ENCODE results near the gene B4GALT4.

Gene B4GALT4

DNA sequence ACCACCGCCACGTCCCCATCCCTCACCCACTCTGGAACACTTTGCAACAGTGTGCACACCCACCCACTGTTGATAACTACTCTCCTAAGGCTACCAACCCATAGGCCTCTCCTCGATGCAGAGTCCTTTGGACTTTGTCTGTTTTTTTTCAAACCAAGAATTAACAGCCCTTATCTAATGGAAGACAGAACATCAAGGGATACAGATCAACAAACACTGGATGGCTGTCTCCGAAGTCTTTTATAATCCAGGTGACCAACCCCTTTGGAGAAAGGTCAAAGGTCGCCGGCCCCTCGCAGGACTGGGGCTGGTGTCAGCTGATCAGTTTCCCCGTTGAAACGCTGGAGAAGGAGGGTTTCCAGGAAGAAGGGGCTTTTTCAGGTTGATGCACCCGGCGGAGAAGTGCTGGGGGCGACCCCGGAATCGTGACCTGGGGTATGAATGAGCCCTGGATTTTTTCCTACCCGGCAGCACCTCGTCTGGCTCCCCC is 532 bp downstream of the B4GALT4 start:
- TF ChIP-seq, protein P1, sequence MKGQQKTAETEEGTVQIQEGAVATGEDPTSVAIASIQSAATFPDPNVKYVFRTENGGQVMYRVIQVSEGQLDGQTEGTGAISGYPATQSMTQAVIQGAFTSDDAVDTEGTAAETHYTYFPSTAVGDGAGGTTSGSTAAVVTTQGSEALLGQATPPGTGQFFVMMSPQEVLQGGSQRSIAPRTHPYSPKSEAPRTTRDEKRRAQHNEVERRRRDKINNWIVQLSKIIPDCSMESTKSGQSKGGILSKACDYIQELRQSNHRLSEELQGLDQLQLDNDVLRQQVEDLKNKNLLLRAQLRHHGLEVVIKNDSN (IDR thresholded peaks at IDR 0.05), result peak; percentile 60
- TF ChIP-seq CEBPB (IDR thresholded peaks at IDR 0.05) (no peak), TAF1 (IDR thresholded peaks at IDR 0.05; ENCODE audit: low read depth) (no peak), TEAD4 (IDR thresholded peaks at IDR 0.05) (no peak), NFIC (IDR thresholded peaks at IDR 0.05) (no peak)

DNA sequence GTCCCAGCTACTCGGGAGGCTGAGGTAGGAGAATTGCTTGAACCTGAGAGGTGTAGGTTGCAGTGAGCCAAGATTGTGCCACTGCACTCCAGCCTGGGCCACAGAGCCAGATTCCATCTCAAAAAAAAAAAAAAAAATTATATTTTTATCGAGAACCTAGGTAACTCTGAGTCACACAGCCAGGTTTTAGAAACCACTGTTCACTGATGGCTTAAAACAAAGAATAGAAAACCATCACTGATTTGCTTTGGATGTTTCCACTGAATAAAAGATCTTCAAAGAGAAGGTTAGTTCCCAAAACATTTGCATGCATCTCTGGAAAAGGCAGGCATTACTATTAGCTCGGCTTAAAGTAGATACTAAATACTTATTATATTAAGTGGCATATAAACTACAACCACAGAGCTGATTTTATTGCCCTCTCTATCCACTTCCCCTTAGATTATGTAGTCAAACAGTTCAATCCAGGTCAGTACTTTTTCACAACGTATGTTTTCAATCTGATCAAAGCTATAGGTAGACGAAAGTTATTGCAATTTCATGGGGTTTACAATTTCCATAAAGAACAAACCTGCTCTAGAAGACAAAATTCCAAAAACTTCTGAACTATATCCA is 1.4 kb downstream of the B4GALT4 start:
- TF ChIP-seq TAF1 (IDR thresholded peaks at IDR 0.05; ENCODE audit: low read depth) (no peak), ZBTB7A (IDR thresholded peaks at IDR 0.05; ENCODE audit: low read depth) (no peak), CEBPB (IDR thresholded peaks at IDR 0.05) (no peak), TEAD4 (IDR thresholded peaks at IDR 0.05) (no peak), EP300 (IDR thresholded peaks at IDR 0.05; ENCODE audit: borderline replicate concordance) (no peak), YY1 (IDR thresholded peaks at IDR 0.05; ENCODE audit: low read depth) (no peak), CREB1 (IDR thresholded peaks at IDR 0.05; ENCODE audit: low read depth) (no peak), FOXM1 (IDR thresholded peaks at IDR 0.05; ENCODE audit: borderline replicate concordance, low read depth) (no peak), RAD21 (IDR thresholded peaks at IDR 0.05; ENCODE audit: low read depth) (no peak), TCF12 (IDR thresholded peaks at IDR 0.05; ENCODE audit: low read depth) (no peak), NFIC (IDR thresholded peaks at IDR 0.05) (no peak), EGR1 (IDR thresholded peaks at IDR 0.05) (no peak)
- TF ChIP-seq, protein P2, sequence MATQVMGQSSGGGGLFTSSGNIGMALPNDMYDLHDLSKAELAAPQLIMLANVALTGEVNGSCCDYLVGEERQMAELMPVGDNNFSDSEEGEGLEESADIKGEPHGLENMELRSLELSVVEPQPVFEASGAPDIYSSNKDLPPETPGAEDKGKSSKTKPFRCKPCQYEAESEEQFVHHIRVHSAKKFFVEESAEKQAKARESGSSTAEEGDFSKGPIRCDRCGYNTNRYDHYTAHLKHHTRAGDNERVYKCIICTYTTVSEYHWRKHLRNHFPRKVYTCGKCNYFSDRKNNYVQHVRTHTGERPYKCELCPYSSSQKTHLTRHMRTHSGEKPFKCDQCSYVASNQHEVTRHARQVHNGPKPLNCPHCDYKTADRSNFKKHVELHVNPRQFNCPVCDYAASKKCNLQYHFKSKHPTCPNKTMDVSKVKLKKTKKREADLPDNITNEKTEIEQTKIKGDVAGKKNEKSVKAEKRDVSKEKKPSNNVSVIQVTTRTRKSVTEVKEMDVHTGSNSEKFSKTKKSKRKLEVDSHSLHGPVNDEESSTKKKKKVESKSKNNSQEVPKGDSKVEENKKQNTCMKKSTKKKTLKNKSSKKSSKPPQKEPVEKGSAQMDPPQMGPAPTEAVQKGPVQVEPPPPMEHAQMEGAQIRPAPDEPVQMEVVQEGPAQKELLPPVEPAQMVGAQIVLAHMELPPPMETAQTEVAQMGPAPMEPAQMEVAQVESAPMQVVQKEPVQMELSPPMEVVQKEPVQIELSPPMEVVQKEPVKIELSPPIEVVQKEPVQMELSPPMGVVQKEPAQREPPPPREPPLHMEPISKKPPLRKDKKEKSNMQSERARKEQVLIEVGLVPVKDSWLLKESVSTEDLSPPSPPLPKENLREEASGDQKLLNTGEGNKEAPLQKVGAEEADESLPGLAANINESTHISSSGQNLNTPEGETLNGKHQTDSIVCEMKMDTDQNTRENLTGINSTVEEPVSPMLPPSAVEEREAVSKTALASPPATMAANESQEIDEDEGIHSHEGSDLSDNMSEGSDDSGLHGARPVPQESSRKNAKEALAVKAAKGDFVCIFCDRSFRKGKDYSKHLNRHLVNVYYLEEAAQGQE (IDR thresholded peaks at IDR 0.05; ENCODE audit: low read depth), result no peak
- TF ChIP-seq, protein P3, sequence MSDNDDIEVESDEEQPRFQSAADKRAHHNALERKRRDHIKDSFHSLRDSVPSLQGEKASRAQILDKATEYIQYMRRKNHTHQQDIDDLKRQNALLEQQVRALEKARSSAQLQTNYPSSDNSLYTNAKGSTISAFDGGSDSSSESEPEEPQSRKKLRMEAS (IDR thresholded peaks at IDR 0.05), result no peak
- TF ChIP-seq, protein P1 (IDR thresholded peaks at IDR 0.05), result no peak

DNA sequence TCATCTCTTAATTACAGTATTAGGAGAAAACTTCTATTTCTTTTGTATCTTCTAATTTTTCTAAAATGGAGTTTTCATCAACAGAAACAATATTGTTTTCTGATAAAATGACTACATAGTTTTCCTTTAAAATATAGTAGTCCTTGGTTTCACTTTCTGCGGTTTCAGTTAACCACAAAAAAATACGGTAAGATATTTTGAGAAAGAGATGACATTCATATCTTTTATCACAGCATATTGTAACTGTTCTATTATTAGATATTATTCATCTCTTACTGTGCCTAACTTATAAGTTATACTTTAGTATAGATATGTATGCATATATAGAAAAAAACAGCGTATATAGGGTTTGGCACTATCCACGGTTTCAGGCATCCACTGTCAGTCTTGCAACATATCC is 2.3 kb downstream of the B4GALT4 start:
- TF ChIP-seq NFIC (IDR thresholded peaks at IDR 0.05) (no peak), YY1 (IDR thresholded peaks at IDR 0.05; ENCODE audit: low read depth) (no peak)

DNA sequence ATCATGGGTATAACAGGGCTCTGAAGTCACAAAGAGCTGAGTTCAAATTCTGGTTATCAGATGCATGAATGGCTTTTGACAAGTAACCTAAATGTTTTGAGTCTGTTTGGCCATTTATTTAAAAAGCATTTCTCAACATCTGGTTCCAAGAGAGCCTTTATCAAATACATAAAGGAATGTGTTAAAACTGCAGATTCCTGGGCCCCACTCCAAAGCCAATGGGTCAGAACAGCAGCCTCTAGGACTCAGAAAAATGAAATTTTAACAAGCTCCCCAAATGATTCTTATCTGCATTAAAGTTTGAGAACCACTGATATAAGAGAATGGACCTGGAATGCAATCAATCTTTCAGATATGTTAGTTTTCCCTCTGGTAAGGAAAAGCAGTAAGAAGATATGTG is 3.4 kb downstream of the B4GALT4 start:
- no peak for TF ChIP-seq NFIC (IDR thresholded peaks at IDR 0.05)
- TF ChIP-seq, protein P1 (IDR thresholded peaks at IDR 0.05), result no peak
- TF ChIP-seq TAF1 (IDR thresholded peaks at IDR 0.05; ENCODE audit: low read depth), result no peak
- TF ChIP-seq EGR1 (IDR thresholded peaks at IDR 0.05), result no peak

DNA sequence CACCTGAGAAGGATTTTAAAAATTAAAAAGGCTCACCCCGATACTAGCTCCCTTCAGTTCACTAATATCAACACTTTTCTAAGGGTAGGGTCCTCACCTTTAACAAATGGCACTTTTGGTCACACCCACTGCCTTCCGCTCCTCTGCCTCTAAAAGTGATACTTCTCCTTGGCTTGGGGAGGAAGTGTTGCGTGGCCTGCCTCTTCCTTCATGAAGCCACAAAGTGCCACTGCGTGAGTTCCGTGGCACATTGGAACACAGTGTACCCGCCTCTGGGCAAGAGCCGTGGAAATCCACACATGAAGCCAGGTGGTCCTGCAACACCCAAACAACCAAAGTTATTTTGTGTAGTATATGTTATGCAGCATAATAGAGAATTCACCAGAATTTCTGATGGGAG is 3.9 kb downstream of the B4GALT4 start:
- TF ChIP-seq FOXM1 (IDR thresholded peaks at IDR 0.05; ENCODE audit: borderline replicate concordance, low read depth) (no peak), NFIC (IDR thresholded peaks at IDR 0.05) (no peak), TCF12 (IDR thresholded peaks at IDR 0.05; ENCODE audit: low read depth) (no peak), RAD21 (IDR thresholded peaks at IDR 0.05; ENCODE audit: low read depth) (no peak), TAF1 (IDR thresholded peaks at IDR 0.05; ENCODE audit: low read depth) (no peak), TEAD4 (IDR thresholded peaks at IDR 0.05) (no peak)
- TF ChIP-seq, protein P2 (IDR thresholded peaks at IDR 0.05; ENCODE audit: low read depth), result no peak
- TF ChIP-seq, protein P1 (IDR thresholded peaks at IDR 0.05), result no peak

DNA sequence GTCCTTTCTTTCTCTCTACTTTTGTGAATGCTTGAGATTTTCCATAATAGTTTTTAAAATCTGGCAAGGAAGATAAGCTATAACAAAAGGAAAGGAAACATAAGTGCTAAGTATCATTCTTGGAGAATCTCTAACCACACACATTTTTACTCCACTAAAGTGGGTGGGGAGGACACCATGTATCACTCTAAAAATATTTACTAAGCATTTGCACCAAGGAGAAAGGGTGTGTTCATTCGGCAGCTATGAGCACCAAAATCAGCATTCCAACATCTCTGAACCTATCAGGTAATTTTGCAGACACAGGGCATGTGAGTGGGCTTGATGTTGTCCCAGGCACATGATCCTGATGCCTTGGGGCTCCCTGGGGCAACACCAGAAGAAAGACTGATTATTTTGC is 5.5 kb downstream of the B4GALT4 start:
- TF ChIP-seq CREB1 (IDR thresholded peaks at IDR 0.05; ENCODE audit: low read depth) (no peak), ZBTB7A (IDR thresholded peaks at IDR 0.05; ENCODE audit: low read depth) (no peak), CEBPB (IDR thresholded peaks at IDR 0.05) (no peak), TEAD4 (IDR thresholded peaks at IDR 0.05) (no peak), TCF12 (IDR thresholded peaks at IDR 0.05; ENCODE audit: low read depth) (no peak), EGR1 (IDR thresholded peaks at IDR 0.05) (no peak)
- TF ChIP-seq, protein P3 (IDR thresholded peaks at IDR 0.05), result no peak

All from Ishikawa (cell line).